Measurements from ENCODE around the gene CCDC9.
A peak's percentile ranks its signal among the peaks of the same experiment; 100 is the strongest.

- TF ChIP-seq ZNF709 (CRISPR knock-in tag; IDR thresholded peaks at IDR 0.05) (peak; percentile 77; the same call in 1 of the 2 replicates), SATB2 (CRISPR knock-in tag; IDR thresholded peaks at IDR 0.05) (no peak), EZH2 (conservative IDR thresholded peaks at IDR 0.05; ENCODE audit: low read depth, low read length) (no peak), ZKSCAN8 (CRISPR knock-in tag; IDR thresholded peaks at IDR 0.05; ENCODE audit: borderline replicate concordance) (no peak), ZNF207 (IDR thresholded peaks at IDR 0.05; ENCODE audit: borderline replicate concordance) (no peak), JUND (CRISPR knock-in tag; IDR thresholded peaks at IDR 0.05) (0 out of 2 replicates have a peak, but pooled peaks have one; percentile 59)
- TF ChIP-seq, protein P1, sequence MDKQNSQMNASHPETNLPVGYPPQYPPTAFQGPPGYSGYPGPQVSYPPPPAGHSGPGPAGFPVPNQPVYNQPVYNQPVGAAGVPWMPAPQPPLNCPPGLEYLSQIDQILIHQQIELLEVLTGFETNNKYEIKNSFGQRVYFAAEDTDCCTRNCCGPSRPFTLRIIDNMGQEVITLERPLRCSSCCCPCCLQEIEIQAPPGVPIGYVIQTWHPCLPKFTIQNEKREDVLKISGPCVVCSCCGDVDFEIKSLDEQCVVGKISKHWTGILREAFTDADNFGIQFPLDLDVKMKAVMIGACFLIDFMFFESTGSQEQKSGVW (CRISPR knock-in tag; IDR thresholded peaks at IDR 0.05; ENCODE audit: borderline replicate concordance), result no peak
Measured at GRCh38 chr19:47225746-47226425, 30.4 kb upstream of the CCDC9 start.
